ENCODE results near the gene STK32C. TPM values are rescaled to one million over a fixed set of nuclear protein-coding genes. Genes with fewer than 3 reads are reported as not detected.
"Not testable (repeated sequence)": the region's sequence is repeated elsewhere in the genome, so short reads cannot be mapped to it uniquely, and the experiment has no call there.

The STK32C gene
- total RNA-seq, 1 experiment from 2014 or later, result 36.6 TPM

DNA sequence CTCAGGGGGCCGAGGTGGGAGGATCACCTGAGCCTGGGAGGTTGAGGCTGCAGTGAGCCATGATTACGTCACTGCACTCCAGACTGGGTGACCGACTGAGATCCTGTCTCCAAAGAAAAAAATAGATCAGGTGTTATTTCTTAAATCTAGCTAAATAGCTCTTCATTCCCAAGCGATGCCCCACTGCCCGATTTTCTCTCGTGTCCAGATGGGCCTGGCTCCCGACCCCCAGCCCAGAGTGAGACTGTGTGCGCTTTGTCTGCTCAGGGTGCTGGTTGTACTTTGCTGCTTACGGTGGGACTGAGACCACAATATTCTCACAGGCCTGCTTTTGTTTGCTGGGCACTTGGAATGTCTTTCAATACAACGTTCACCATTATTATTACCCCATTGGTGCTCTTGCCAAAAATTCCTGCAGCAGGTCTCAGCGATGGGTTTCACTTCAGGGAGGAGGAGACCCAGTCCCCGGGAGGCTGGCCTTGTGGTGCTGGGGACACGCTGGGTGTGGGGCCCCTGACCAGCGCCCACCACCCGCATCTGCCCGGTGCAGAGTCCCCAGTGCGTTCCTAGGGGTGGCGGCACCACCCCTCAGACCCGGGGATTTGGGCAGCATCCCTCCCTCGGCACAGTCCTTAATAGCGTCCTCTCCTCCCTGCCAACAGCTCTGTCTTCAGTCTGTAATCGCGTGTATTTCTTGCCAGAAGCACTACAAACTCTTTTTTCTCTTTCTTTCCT is 141.4 kb downstream of the STK32C start:
- no peaks in the 10 kb centered on the region for H3K36me3 ChIP-seq
- H3K4me3 ChIP-seq, result no peak overlapping the region
- H3K27me3 ChIP-seq, result no peaks in the 10 kb centered on the region
- H3K9me3 ChIP-seq, result no peaks in the 10 kb centered on the region
- DNase-seq, result no peak

DNA sequence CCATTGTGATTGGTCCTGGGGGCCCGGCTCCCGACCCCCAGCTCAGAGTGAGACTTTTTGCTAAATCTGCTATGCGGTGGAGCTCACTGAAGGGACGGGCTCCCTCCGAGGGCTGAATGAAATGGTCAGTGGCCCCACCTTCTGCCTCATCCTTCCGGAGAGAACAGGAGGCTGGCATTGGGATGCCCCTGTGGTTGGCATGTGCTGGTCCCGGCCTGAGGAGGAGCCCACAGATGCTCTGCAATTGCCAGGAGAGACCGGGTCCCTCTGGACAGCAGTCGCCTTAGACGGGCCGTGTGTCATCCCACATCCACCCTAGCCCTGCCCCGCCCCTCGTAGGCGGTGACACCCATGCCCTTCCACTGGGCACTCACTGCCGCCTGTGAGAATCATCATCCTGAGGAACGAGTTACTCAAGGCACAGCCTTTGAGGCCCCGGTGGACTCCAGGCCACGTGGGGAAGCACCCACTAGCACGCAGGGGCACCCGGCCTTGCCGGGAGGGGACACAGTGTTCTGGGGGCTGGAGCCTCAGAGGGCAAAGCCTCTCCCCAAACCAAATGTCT is 142.3 kb downstream of the STK32C start:
- no peak for DNase-seq
- Histone ChIP-seq H3K9me3 (no peaks in the 10 kb centered on the region), H3K27me3 (no peaks in the 10 kb centered on the region), H3K36me3 (no peaks in the 10 kb centered on the region), H3K4me3 (no peak overlapping the region)

DNA sequence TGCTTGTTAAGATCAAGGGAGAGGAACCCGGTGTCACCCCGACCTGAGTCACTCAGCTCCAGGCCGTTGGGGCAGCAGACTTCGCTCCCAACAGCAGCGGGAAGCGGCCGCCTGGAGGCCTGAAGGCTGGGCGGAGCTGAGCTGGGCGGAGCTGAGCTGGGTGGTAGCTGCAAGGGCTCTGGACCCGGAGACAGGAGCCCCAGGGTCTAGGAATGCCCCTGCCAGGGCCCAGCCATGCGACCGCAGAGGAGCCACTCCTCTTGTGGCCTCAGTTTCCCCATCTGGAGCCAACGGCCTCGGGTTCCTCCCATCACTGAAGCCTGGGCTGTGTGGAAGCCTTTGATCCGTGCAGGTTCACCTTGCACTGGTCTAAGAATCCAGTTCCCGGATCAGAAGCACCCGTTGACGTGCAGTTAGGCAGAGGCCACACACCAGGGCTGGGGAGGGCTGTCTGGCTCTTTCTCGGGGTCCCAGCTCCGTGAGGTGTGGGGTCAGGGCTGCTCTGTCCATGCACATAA is 142.9 kb downstream of the STK32C start:
- Histone ChIP-seq H3K4me3 (no peak overlapping the region), H3K27me3 (no peaks in the 10 kb centered on the region), H3K36me3 (no peaks in the 10 kb centered on the region), H3K9me3 (no peaks in the 10 kb centered on the region)
- DNase-seq, result no peak

DNA sequence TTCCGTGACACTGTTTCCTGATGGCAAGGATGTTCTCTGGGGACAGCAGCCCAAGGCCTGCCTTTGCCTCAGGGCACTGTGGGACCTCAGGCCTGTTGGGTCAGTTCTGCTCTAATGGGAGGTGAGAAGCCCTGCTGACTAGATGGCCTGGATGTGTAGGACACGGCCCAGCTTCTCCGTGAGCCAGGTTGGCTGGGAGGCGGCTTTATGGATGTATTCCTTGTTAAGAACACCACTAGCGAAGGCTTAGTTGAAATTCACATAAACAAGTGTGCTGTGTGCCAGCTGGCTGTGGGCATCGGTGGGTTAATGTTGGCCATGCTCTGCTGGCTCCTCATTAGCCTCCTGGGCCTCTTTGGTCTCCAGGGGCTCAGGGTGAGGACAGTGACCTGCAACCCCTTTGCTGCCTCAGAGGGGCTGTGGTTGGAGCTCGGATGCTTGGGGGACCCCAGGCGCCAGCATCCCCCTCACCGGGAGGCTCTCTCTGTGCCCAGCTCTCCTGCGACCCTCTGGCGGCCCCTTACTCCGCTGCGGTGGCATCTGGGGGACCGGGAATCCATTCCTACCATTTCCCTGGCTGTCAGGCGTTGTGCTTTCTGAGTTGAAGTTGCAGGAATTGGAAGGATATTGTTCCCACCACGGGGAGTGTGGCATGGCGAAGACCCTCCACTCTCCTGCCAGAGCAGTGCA is 143.8 kb downstream of the STK32C start:
- no peak for DNase-seq
- Histone ChIP-seq H3K4me3 (no peak overlapping the region), H3K36me3 (no peaks in the 10 kb centered on the region), H3K27me3 (no peaks in the 10 kb centered on the region), H3K9me3 (no peaks in the 10 kb centered on the region)

DNA sequence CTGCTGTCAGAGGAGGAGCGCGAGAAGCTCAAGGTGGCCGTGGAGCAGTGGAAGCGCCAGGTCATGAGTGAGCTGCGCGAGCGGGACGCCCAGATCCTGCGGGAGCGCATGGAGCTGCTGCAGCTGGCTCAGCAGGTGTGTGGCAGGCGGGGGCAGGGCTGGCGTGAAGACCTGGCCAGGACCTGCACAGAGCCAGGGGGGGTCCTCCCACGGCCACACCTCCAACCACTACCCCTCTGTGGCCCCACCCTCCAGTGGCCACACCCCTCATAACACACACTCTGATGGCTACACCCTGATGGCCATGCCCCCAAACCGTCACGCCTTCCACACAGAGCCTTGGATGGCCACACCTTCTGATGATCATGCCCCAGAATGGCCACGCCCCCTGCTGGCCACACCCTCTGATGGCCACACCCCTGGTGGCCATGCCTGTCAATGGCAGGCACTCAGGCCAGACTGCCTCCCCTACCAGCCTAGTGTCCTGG is 144.4 kb downstream of the STK32C start:
- H3K9me3 ChIP-seq, result no peaks in the 10 kb centered on the region
- peak; percentile 52 for DNase-seq

DNA sequence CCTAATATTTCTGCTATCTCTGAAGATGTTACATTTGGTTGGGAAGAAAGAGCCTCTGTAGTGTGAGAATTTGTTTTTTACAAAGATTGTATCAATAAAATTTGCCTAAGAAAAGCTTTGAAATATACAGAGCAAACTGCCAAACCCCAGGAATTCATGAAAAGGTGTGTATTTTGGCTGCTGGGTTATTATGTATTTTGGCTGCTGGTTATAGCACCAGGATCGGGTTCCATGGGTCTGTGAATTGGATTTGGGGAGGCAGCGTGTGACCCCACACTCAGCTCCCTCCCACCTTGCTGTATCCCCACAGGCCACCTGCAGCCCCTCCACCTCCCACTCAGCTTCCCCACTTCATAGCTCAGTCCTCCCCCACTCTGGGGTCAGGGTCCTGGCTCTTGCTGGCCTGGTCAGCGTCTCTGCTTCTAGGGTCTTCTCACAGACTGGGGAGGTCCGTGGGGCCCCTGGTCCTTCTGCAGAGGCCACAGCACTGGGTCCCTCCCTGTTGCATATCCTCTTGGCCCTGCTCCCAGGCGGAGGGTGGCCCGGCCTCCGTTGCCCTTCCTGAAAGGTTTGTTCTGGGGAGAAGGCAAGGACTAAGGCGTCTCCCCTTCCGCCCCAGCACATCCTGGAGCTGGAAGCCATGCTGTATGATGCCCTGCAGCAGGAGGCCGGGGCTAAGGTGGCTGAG is 145.0 kb downstream of the STK32C start:
- Histone ChIP-seq H3K27me3 (no peaks in the 10 kb centered on the region), H3K36me3 (no peaks in the 10 kb centered on the region), H3K9me3 (no peaks in the 10 kb centered on the region)

More for the DNA sequence above, 144.4 kb downstream of the STK32C start:
- Histone ChIP-seq H3K27me3 (no peaks in the 10 kb centered on the region), H3K36me3 (no peaks in the 10 kb centered on the region), H3K4me3 (no peak overlapping the region)

DNA sequence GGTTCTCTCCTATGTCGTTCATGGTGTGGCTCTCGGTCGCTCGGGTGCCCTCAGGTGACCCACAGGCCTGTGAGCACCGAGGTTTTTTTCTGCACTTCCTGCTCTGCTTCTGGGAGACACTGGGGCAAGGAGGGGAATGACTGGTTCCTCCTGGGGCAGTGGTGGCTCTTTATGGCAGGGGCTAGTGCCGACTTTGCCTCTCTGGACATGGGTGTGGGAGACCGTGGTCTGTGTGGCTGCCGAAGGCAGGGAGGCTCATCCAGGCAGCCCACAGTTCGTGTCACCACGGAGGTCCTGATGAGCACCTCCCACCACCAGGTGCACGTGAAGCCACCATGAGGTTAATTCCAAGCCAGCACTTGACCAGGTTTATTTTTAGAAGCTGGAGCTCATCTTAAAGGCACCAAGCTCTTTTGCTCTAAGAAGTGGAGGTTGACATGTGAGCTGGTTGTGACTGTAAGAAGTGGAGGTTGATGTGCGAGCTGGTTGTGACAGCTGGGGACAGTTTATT is 145.7 kb downstream of the STK32C start:
- no peaks in the 10 kb centered on the region for H3K36me3 ChIP-seq
- no peak overlapping the region for H3K4me3 ChIP-seq
- no peak for DNase-seq
- H3K9me3 ChIP-seq, result no peaks in the 10 kb centered on the region
- H3K27me3 ChIP-seq, result no peaks in the 10 kb centered on the region

More for the DNA sequence above, 145.0 kb downstream of the STK32C start:
- DNase-seq, result no peak
- H3K4me3 ChIP-seq, result no peak overlapping the region

DNA sequence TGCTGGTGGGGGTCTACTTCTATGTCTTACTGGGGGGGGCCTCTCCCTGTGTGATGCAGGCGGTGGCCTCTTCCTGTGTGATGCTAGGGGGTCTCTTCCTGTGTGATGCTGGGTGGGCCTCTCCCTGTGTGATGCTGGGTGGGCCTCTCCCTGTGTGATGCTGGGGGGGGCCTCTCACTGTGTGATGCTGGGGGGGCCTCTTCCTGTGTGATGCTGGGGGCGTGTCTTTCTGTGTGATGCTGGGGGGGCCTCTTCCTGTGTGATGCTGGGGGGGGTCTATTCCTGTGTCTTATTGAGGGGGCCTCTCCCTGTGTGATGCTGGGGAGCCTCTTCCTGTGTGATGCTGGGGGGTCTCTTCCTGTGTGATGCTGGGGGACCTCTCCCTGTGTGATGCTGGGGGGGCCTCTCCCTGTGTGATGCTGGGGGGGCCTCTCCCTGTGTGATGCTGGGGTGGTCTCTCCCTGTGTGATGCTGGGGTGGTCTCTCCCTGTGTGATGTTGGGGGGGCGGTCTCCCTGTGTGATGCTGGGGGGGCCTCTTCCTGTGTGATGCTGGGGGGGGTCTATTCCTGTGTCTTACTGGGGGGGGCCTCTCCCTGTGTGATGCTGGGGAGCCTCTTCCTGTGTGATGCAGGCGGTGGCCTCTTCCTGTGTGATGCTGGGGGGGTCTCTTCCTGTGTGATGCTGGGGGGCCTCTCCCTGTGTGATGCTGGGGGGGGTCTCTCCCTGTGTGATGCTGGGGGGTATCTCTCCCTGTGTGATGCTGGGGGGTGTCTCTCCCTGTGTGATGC is 146.7 kb downstream of the STK32C start:
- not testable (repeated sequence) for DNase-seq, H3K27me3 ChIP-seq, H3K36me3 ChIP-seq, H3K9me3 ChIP-seq, H3K4me3 ChIP-seq

DNA sequence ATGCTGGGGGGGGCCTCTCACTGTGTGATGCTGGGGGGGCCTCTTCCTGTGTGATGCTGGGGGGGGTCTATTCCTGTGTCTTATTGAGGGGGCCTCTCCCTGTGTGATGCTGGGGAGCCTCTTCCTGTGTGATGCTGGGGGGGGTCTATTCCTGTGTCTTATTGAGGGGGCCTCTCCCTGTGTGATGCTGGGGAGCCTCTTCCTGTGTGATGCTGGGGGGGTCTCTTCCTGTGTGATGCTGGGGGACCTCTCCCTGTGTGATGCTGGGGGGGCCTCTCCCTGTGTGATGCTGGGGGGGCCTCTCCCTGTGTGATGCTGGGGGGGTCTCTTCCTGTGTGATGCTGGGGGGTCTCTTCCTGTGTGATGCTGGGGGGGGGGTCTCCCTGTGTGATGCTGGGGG is 147.5 kb downstream of the STK32C start:
- not testable (repeated sequence) for DNase-seq, H3K9me3 ChIP-seq, H3K27me3 ChIP-seq, H3K36me3 ChIP-seq, H3K4me3 ChIP-seq

DNA sequence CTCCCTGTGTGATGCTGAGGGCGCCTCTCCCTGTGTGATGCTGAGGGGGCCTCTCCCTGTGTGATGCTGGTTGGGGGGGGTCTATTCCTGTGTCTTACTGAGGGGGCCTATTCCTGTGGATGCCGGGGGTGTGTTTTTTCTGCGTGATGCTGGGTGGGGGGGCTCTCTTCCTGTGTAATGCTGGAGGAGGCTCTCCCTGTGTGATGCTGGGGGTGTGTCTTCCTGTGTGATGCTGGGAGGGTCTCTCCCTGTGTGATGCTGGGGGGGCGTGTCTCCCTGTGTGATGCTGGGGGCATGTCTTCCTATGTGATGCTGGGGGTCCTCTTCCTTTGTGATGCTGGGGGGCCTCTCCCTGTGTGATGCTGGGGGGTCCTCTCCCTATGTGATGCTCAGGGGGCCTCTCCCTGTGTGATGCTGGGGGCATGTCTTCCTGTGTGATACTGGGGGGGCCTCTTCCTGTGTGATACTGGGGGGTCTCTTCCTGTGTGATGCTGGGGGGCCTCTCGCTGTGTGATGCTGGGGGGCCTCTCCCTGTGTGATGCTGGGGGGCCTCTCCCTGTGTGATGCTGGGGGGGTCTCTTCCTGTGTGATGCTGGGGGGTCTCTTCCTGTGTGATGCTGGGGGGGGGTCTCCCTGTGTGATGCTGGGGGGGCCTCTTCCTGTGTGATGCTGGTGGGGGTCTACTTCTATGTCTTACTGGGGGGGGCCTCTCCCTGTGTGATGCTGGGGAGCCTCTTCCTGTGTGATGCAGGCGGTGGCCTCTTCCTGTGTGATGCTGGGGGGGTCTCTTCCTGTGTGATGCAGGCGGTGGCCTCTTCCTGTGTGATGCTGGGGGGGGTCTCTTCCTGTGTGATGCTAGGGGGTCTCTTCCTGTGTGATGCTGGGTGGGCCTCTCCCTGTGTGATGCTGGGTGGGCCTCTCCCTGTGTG is 148.2 kb downstream of the STK32C start:
- H3K27me3 ChIP-seq, H3K36me3 ChIP-seq, DNase-seq, H3K9me3 ChIP-seq, H3K4me3 ChIP-seq: not testable (repeated sequence)

DNA sequence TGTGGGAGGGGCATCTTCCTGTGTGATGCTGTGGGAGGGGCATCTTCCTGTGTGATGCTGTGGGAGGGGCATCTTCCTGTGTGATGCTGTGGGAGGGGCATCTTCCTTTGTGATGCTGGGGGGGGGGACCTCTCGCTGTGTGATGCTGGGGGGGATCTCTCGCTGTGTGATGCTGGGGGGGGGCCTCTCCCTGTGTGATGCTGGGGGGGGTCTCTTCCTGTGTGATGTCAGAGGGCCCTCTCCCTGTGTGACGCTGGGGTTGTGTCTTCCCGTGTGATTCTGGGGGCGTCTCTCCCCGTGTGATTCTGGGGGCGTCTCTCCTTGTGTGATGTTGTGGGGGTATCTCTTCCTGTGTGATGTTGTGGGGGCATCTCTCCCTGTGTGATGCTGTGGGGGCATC is 148.9 kb downstream of the STK32C start:
- no peaks in the 10 kb centered on the region for H3K36me3 ChIP-seq

DNA sequence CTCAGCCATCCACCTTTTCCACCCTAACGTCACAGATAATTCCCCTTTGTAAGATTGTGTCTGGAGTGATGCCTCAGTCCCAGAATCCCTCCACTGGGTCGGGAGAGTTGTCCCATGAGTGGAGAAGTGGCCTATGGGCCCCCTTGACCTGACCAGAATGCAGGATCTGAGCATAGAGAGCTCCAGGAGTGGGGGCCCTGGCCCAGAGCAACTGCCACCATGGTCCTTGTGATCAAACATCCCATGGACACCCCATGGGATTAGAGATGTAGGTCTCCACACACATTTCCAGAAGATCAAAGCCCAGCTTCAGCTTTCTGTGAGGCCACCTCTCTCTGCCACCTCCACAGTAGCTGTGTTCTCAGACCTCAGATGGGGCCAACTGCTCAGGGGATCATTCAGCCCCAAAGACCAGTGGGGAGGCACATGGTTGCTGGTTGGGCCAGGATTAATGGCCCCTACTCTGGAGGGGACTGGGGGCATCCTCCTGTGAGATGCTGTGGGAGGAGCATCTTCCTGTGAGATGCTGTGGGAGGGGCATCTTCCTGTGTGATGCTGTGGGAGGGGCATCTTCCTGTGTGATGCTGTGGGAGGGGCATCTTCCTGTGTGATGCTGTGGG is 149.5 kb downstream of the STK32C start:
- Histone ChIP-seq H3K4me3 (no peak overlapping the region), H3K9me3 (no peaks in the 10 kb centered on the region), H3K36me3 (no peaks in the 10 kb centered on the region), H3K27me3 (no peaks in the 10 kb centered on the region)
- DNase-seq, result no peak

More for the DNA sequence above, 148.9 kb downstream of the STK32C start:
- no peaks in the 10 kb centered on the region for H3K9me3 ChIP-seq
- DNase-seq, result no peak
- no peak overlapping the region for H3K4me3 ChIP-seq
- no peaks in the 10 kb centered on the region for H3K27me3 ChIP-seq
